SK-N-SH (cell line): ENCODE data around the gene RAPGEF6. TPM values are rescaled to one million over a fixed set of nuclear protein-coding genes. Genes with fewer than 3 reads are reported as not detected.

ENCODE experiments used
- CTCF ChIA-PET: fragments of 300-600, 350-600 bp; formaldehyde crosslinking; extraction: SDS; loops from one replicate; lab custom pipeline; 2021; lab: Yijun Ruan, JAX
- POLR2A ChIA-PET: fragments of 350-600 bp; sonication (Branson Sonifier 250); formaldehyde crosslinking; extraction: SDS; loops from one replicate; lab custom pipeline; 2020; ENCODE audit warnings: antibody characterized with exemption, inconsistent platforms; lab: Yijun Ruan, JAX
- DNase-seq: peaks from one replicate; pipeline ENCODE4 v3.0.0; 2012
- H2AFZ ChIP-seq: fragments of 200-600 bp; sonication (generic); 2 replicates; pipeline ENCODE4 v1.8.1; 2016; ENCODE audit warnings: antibody characterized with exemption, mild to moderate bottlenecking, low read depth
- H3F3A ChIP-seq: fragments of 200-600 bp; sonication (generic); replicated peaks from 2 replicates; pipeline ENCODE3; 2016; ENCODE audit warnings: antibody characterized with exemption, mild to moderate bottlenecking; ENCODE audit not compliant: insufficient read depth
- H3K27ac ChIP-seq, 2 experiments: fragments of 200-500 bp in 1 of 2; fragments of 200-600 bp in 1 of 2; sonication (Bioruptor generic) in 1 of 2; sonication (generic), shearing (Covaris generic) in 1 of 2; 2 replicates each; pipeline versions ENCODE4 v1.5.1 to v1.6.1; 2014 to 2016; ENCODE audit warnings: low read depth in 2 of 2, inconsistent platforms in 1 of 2, low read length in 1 of 2, mild to moderate bottlenecking in 1 of 2, mixed read lengths in 1 of 2
- H3K27me3 ChIP-seq: fragments of 200-600 bp; sonication (generic), shearing (Covaris generic); 2 replicates; pipeline ENCODE4 v1.6.1; 2016; ENCODE audit warnings: mixed run types; ENCODE audit not compliant: insufficient read depth
- H3K36me3 ChIP-seq, 2 experiments: fragments of 200-500 bp in 1 of 2; fragments of 200-600 bp in 1 of 2; sonication (Bioruptor generic) in 1 of 2; sonication (generic) in 1 of 2; replicated peaks in 1 of 2; 2 replicates each; pipeline versions ENCODE3 to v1.5.1; 2014 to 2016; ENCODE audit warnings: low read length in 1 of 2, mild to moderate bottlenecking in 1 of 2; ENCODE audit not compliant: insufficient read depth in 2 of 2, control insufficient read depth in 1 of 2
- H3K4me1 ChIP-seq, 2 experiments: fragments of 200-500 bp in 1 of 2; fragments of 200-600 bp in 1 of 2; sonication (Bioruptor generic) in 1 of 2; sonication (generic), shearing (Covaris generic) in 1 of 2; 2 replicates each; pipeline versions ENCODE4 v1.5.1 to v1.6.1; 2014 to 2016; ENCODE audit warnings: low read depth in 1 of 2, low read length in 1 of 2, mixed run types in 1 of 2; ENCODE audit not compliant: insufficient read depth in 2 of 2, control insufficient read depth in 1 of 2
- H3K4me2 ChIP-seq: fragments of 200-600 bp; sonication (generic), shearing (Covaris generic); 2 replicates; pipeline ENCODE4 v1.6.1; 2017; ENCODE audit warnings: mixed run types
- H3K4me3 ChIP-seq, 2 experiments: fragments of 200-500 bp in 1 of 2; fragments of 200-600 bp in 1 of 2; sonication (Bioruptor generic) in 1 of 2; sonication (generic), shearing (Covaris generic) in 1 of 2; 2 replicates each; pipeline versions ENCODE4 v1.5.1 to v1.8.1; 2014 to 2016; ENCODE audit warnings: low read depth in 2 of 2, inconsistent platforms in 1 of 2, low read length in 1 of 2, mild to moderate bottlenecking in 1 of 2, mixed read lengths in 1 of 2, moderate library complexity in 1 of 2
- H3K79me2 ChIP-seq: fragments of 200-600 bp; sonication (generic); 2 replicates; pipeline ENCODE4 v1.8.1; 2017; ENCODE audit warnings: mild to moderate bottlenecking; ENCODE audit not compliant: insufficient read depth
- H3K9ac ChIP-seq: fragments of 200-600 bp; sonication (generic); 2 replicates; pipeline ENCODE4 v1.6.1; 2017; ENCODE audit warnings: mixed run types
- H3K9me2 ChIP-seq: fragments of 200-600 bp; sonication (generic); 2 replicates; pipeline ENCODE4 v1.6.1; 2017; ENCODE audit warnings: mixed run types
- H3K9me3 ChIP-seq: fragments of 200-600 bp; sonication (generic); 2 replicates; pipeline ENCODE4 v1.6.1; 2017; ENCODE audit warnings: mixed run types, mild to moderate bottlenecking, moderate library complexity
- H4K20me1 ChIP-seq: fragments of 200-600 bp; sonication (generic); 2 replicates; pipeline ENCODE4 v1.6.1; 2017; ENCODE audit warnings: mild to moderate bottlenecking, mixed run types; ENCODE audit not compliant: insufficient read depth
- EP300 ChIP-seq, 2 experiments: IDR thresholded peaks; 2 replicates each; pipeline versions ENCODE4 v1.4.0 to v1.6.1; 2012; ENCODE audit warnings: borderline replicate concordance in 1 of 2, low read depth in 1 of 2, low read length in 1 of 2
- EZH2phosphoT487 ChIP-seq: fragments of 200-600 bp; sonication (generic); IDR thresholded peaks from 2 replicates; pipeline ENCODE4 v1.6.1; 2017; ENCODE audit warnings: low read depth, mixed run types, mild to moderate bottlenecking, antibody characterized with exemption, moderate library complexity, borderline replicate concordance
- FOSL2 ChIP-seq: IDR thresholded peaks from 2 replicates; pipeline ENCODE4 v1.4.0; 2012; ENCODE audit warnings: low read depth, mild to moderate bottlenecking, moderate library complexity, borderline replicate concordance
- FOXM1 ChIP-seq: IDR thresholded peaks from 2 replicates; pipeline ENCODE4 v1.4.0; 2012; ENCODE audit warnings: low read depth, mild to moderate bottlenecking
- GATA2 ChIP-seq: sonication (generic); formaldehyde crosslinking; IDR thresholded peaks from 2 replicates; pipeline ENCODE4 v1.5.0; 2020; ENCODE audit warnings: mild to moderate bottlenecking, missing genetic modification reagents
- JUND ChIP-seq: IDR thresholded peaks from 2 replicates; pipeline ENCODE4 v1.4.0; 2012
- MEF2A ChIP-seq: IDR thresholded peaks from 2 replicates; pipeline ENCODE4 v1.4.0; 2012; ENCODE audit warnings: low read depth, borderline replicate concordance
- POLR2AphosphoS5 ChIP-seq: IDR thresholded peaks from 2 replicates; pipeline ENCODE4 v1.6.1; 2012; ENCODE audit warnings: low read depth, low read length
- RCOR1 ChIP-seq: fragments of 150-350 bp; IDR thresholded peaks from 2 replicates; pipeline ENCODE4 v1.6.1; 2017; ENCODE audit warnings: antibody characterized with exemption, low read length
- RFX5 ChIP-seq: IDR thresholded peaks from 2 replicates; pipeline ENCODE4 v1.6.1; 2012; ENCODE audit warnings: mild to moderate bottlenecking, improper control_type of control experiment, low read length
- RXRA ChIP-seq: IDR thresholded peaks from 2 replicates; pipeline ENCODE4 v1.4.0; 2012; ENCODE audit warnings: low read depth, mild to moderate bottlenecking, borderline replicate concordance
- USF1 ChIP-seq: IDR thresholded peaks from 2 replicates; pipeline ENCODE4 v1.4.0; 2012; ENCODE audit warnings: low read depth, borderline replicate concordance
- USF2 ChIP-seq: fragments of 150-350 bp; IDR thresholded peaks from 2 replicates; pipeline ENCODE4 v1.6.1; 2017; ENCODE audit warnings: antibody characterized with exemption, low read length, low read depth, borderline replicate concordance
- polyA plus RNA-seq, 3 experiments: library from polyadenylated mRNA; depleted of rRNA; stranded (reverse); fragments of >200 nt; gene quantifications; 2 replicates each; pipeline ENCODE4 v1.2.3, GENCODE V29; 2012
- TF ChIP-seq, protein P1 (sequence below): fragments of 150-350 bp; IDR thresholded peaks from 2 replicates; pipeline ENCODE4 v1.6.1; 2016; ENCODE audit warnings: mild to moderate bottlenecking, low read depth, low read length
- TF ChIP-seq, protein P2 (sequence below): IDR thresholded peaks from 2 replicates; pipeline ENCODE4 v1.4.0; 2012; ENCODE audit warnings: low read depth, borderline replicate concordance

The RAPGEF6 gene
- polyA plus RNA-seq, 1 of the 3 experiments (the other 2 are of a cell fraction) = 2.9 TPM

DNA sequence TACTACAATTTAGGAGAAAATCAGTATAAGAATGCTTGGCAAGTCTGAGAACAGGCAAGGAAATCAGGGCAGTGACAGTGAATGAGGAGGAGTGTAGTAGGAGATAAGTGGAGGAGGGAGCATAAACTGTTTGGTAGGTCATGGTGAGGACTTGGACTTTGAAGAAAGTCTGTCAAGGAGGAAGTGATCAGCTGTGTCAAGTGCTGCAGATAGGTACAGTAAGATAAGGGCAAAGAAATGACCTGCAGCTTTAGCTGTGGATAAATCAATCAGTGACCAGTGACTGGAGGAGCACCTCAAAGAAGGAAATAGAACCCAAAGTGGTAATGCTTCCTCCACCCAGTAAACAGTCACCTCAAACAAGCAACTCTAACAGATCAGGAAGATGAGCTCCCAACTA is 106.3 kb downstream of the RAPGEF6 start:
- ChIA-PET POLR2A (no interaction called here), CTCF (interaction anchor here (0.6 to 1.0 kb wide), 3 partner anchors 269 to 614 kb away, joined by 3 read pairs; no protein-coding TSS in a partner anchor)
- Histone ChIP-seq H3K4me2 (no peak overlapping the region), H3K4me3 (no peak overlapping the region), H3K36me3 (no peaks in the 10 kb centered on the region), H3K9ac (no peak overlapping the region), H3K9me3 (no peaks in the 10 kb centered on the region), H3K79me2 (peaks cover 6% of the 10 kb centered on the region; the same call in 1 of the 2 replicates), H3K4me1 (peaks cover 12 to 18% of the 10 kb centered on the region in 2 experiments), H3K27me3 (no peaks in the 10 kb centered on the region), H4K20me1 (no peaks in the 10 kb centered on the region), H2AFZ (no peak overlapping the region), H3K27ac (no peak overlapping the region), H3F3A (peaks cover 17% of the 10 kb centered on the region), H3K9me2 (no peaks in the 10 kb centered on the region)
- TF ChIP-seq JUND (no peak), RCOR1 (no peak), FOXM1 (no peak), FOSL2 (no peak), GATA2 (CRISPR knock-in tag) (no peak), RFX5 (no peak), USF2 (no peak), POLR2AphosphoS5 (no peak), EP300 (IDR thresholded peaks at IDR 0.05; ENCODE audit: borderline replicate concordance in 1 of 2, low read depth in 1 of 2, low read length in 1 of 2) (no peak), RXRA (no peak), EZH2phosphoT487 (no peak), USF1 (no peak), MEF2A (no peak)
- TF ChIP-seq, protein P1, sequence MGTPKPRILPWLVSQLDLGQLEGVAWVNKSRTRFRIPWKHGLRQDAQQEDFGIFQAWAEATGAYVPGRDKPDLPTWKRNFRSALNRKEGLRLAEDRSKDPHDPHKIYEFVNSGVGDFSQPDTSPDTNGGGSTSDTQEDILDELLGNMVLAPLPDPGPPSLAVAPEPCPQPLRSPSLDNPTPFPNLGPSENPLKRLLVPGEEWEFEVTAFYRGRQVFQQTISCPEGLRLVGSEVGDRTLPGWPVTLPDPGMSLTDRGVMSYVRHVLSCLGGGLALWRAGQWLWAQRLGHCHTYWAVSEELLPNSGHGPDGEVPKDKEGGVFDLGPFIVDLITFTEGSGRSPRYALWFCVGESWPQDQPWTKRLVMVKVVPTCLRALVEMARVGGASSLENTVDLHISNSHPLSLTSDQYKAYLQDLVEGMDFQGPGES = no peak
- TF ChIP-seq, protein P2, sequence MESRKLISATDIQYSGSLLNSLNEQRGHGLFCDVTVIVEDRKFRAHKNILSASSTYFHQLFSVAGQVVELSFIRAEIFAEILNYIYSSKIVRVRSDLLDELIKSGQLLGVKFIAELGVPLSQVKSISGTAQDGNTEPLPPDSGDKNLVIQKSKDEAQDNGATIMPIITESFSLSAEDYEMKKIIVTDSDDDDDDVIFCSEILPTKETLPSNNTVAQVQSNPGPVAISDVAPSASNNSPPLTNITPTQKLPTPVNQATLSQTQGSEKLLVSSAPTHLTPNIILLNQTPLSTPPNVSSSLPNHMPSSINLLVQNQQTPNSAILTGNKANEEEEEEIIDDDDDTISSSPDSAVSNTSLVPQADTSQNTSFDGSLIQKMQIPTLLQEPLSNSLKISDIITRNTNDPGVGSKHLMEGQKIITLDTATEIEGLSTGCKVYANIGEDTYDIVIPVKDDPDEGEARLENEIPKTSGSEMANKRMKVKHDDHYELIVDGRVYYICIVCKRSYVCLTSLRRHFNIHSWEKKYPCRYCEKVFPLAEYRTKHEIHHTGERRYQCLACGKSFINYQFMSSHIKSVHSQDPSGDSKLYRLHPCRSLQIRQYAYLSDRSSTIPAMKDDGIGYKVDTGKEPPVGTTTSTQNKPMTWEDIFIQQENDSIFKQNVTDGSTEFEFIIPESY = no peak
- no peak for DNase-seq
